Activated T-cell treated with anti-CD3 and anti-CD28 coated beads for 24 hours (primary cell): ENCODE results near the gene ANKRD44.
A peak's percentile ranks its signal among the peaks of the same experiment; 100 is the strongest.
"Not testable (repeated sequence)": the region's sequence is repeated elsewhere in the genome, so short reads cannot be mapped to it uniquely, and the experiment has no call there.

Experiments
- DNase-seq: peaks from one replicate; pipeline ENCODE4 v3.0.0-alpha.2; 2020; ENCODE audit warnings: low read depth

The ANKRD44 gene

GRCh38 chr2:197310271-197310985, at the start of gene ANKRD44:
ANKRD44 (minus strand) TSS chr2:197310780; CDS start chr2:197310604, 176 bp downstream.
- DNase-seq, result peak; percentile 80

GRCh38 chr2:197359859-197360258, 49.3 kb upstream of the ANKRD44 start:
- DNase-seq, result no peak

- DNase-seq, result no peak
Measured at GRCh38 chr2:197358931-197359330, 48.4 kb upstream of the ANKRD44 start.

GRCh38 chr2:197357986-197358385, 47.4 kb upstream of the ANKRD44 start:
- DNase-seq, result no peak

- DNase-seq, result no peak
Measured at GRCh38 chr2:197356136-197356535, 45.6 kb upstream of the ANKRD44 start.

GRCh38 chr2:197354169-197354558, 43.6 kb upstream of the ANKRD44 start:
- DNase-seq, result no peak

GRCh38 chr2:197353393-197354168, 43.0 kb upstream of the ANKRD44 start:
- DNase-seq, result no peak

GRCh38 chr2:197349699-197350098, 39.1 kb upstream of the ANKRD44 start:
- DNase-seq, result no peak

GRCh38 chr2:197348721-197349360, 38.3 kb upstream of the ANKRD44 start:
- DNase-seq, result no peak

- DNase-seq, result no peak
Measured at GRCh38 chr2:197345846-197346370, 35.3 kb upstream of the ANKRD44 start.

- DNase-seq, result not testable (repeated sequence)
Measured at GRCh38 chr2:197343968-197344367, 33.4 kb upstream of the ANKRD44 start.

GRCh38 chr2:197340591-197340990, 30.0 kb upstream of the ANKRD44 start:
- DNase-seq, result no peak

GRCh38 chr2:197339496-197340220, 29.1 kb upstream of the ANKRD44 start:
- no peak for DNase-seq

GRCh38 chr2:197339016-197339415, 28.4 kb upstream of the ANKRD44 start:
- no peak for DNase-seq

- DNase-seq, result no peak
Measured at GRCh38 chr2:197332641-197333040, 22.1 kb upstream of the ANKRD44 start.

- no peak for DNase-seq
Measured at GRCh38 chr2:197328461-197328860, 17.9 kb upstream of the ANKRD44 start.

GRCh38 chr2:197327472-197328098, 17.0 kb upstream of the ANKRD44 start:
- DNase-seq, result peak; percentile 10

GRCh38 chr2:197327073-197327471, 16.5 kb upstream of the ANKRD44 start:
- no peak for DNase-seq

GRCh38 chr2:197324801-197325200, 14.2 kb upstream of the ANKRD44 start:
- DNase-seq, result no peak

GRCh38 chr2:197322724-197323720, 12.4 kb upstream of the ANKRD44 start:
- no peak for DNase-seq
